ENCODE data around the gene PHLDB2. TPM values are rescaled to one million over a fixed set of nuclear protein-coding genes. Genes with fewer than 3 reads are reported as not detected.

Gene PHLDB2
- total and polyA plus RNA-seq, 2 of the 13 experiments (the other 11 are each of a cell fraction or from before 2014, with no cell fraction given): 8.4 to 23.6 TPM

GRCh38 chr3:111976254-111976653 lies 117.2 kb downstream of the PHLDB2 start:
- ChIA-PET CTCF (ENCODE audit: low intra/inter-chr PET ratio, low total read pairs) (no interaction called here), POLR2A (no interaction called here)
- Histone ChIP-seq H3K4me2 (ENCODE audit: low read depth, low read length) (no peak overlapping the region), H3K79me2 (ENCODE audit: insufficient read depth, low read length) (peaks cover 23% of the 10 kb centered on the region), H3K27ac (ENCODE audit: extremely low read length, insufficient read depth, low read length) (no peak overlapping the region), H2AFZ (ENCODE audit: low read length) (no peak overlapping the region), H3K4me1 (ENCODE audit: insufficient read depth, low read length) (peaks cover 12% of the 10 kb centered on the region), H3K36me3 (replicated peaks in 1 of 2; ENCODE audit: control insufficient read depth in 1 of 2, insufficient read depth in 2 of 2, low read length in 2 of 2) (no peaks in the 10 kb centered on the region), H3K4me3 (replicated peaks in 1 of 3; ENCODE audit: insufficient read depth in 1 of 3, low read depth in 2 of 3, low read length in 3 of 3) (no peak overlapping the region), H3K9me3 (ENCODE audit: low read length) (no peaks in the 10 kb centered on the region), H3K9ac (ENCODE audit: insufficient read depth, low read depth, low read length) (no peak overlapping the region), H3K27me3 (ENCODE audit: control insufficient read depth in 1 of 2, insufficient read depth in 2 of 2, low read length in 2 of 2) (no peaks in the 10 kb centered on the region), H4K20me1 (ENCODE audit: insufficient read depth, low read length) (no peaks in the 10 kb centered on the region)
- intact Hi-C loops (cut with micrococcal nuclease; ENCODE audit: unreplicated experiment) (no loop called here), in situ Hi-C loops (cut with HindIII; ENCODE audit: extremely low pct_ligation_motif_present, low pct_unique_long_range_greater_than_20kb) (no loop called here)
- WGBS (ENCODE audit: low lambda C conversion rate): 53% methylated on average over 2 of the region's 2 CpGs
- DNase-seq (ENCODE audit: low spot score): no peak
- ATAC-seq: no peak
- no peak for FAIRE-seq
- TF ChIP-seq ZMYM2 (CRISPR knock-in tag; IDR thresholded peaks at IDR 0.05): no peak
- TF ChIP-seq ELF4 (CRISPR knock-in tag; IDR thresholded peaks at IDR 0.05; ENCODE audit: borderline replicate concordance): no peak
- TF ChIP-seq MED13 (CRISPR knock-in tag; IDR thresholded peaks at IDR 0.05): no peak
- TF ChIP-seq TAF15 (IDR thresholded peaks at IDR 0.05; ENCODE audit: low read depth, low read length, poor library complexity, severe bottlenecking): no peak
- no peak for TF ChIP-seq SNRNP70 (IDR thresholded peaks at IDR 0.05; ENCODE audit: low read depth, low read length)
- no peak for TF ChIP-seq ZNF691 (CRISPR knock-in tag; IDR thresholded peaks at IDR 0.05; ENCODE audit: borderline replicate concordance, low read depth)
- no peak for TF ChIP-seq ZSCAN5A (CRISPR knock-in tag; IDR thresholded peaks at IDR 0.05; ENCODE audit: borderline replicate concordance)
- no peak for TF ChIP-seq CC2D1A (CRISPR knock-in tag; IDR thresholded peaks at IDR 0.05)
- TF ChIP-seq PCBP2 (optimal IDR thresholded peaks at IDR 0.05; ENCODE audit: low read depth, low read length, poor library complexity, severe bottlenecking): no peak
- no peak for TF ChIP-seq STAG1 (CRISPR knock-in tag; IDR thresholded peaks at IDR 0.05)
- TF ChIP-seq DMTF1 (CRISPR knock-in tag; IDR thresholded peaks at IDR 0.05): no peak
- TF ChIP-seq HBP1 (CRISPR knock-in tag; IDR thresholded peaks at IDR 0.05; ENCODE audit: low read depth): no peak
- no peak for TF ChIP-seq ATF7-NPFF (CRISPR knock-in tag; IDR thresholded peaks at IDR 0.05; ENCODE audit: low read depth)
- TF ChIP-seq ZNF589 (CRISPR knock-in tag; conservative IDR thresholded peaks at IDR 0.05): no peak
- BruUV-seq (replicated peaks): no TSS peak
